Activated CD8-positive, alpha-beta memory T cell treated with anti-CD3 and anti-CD28 coated beads, Interleukin-2, amount 50 U/mL, for 24 hours (primary cell): ENCODE measurements around the gene PGLYRP1.

Source experiments
- DNase-seq: peaks from one replicate; pipeline ENCODE4 v3.0.0-alpha.2; 2020; ENCODE audit errors: extremely low read depth

PGLYRP1 gene

DNA sequence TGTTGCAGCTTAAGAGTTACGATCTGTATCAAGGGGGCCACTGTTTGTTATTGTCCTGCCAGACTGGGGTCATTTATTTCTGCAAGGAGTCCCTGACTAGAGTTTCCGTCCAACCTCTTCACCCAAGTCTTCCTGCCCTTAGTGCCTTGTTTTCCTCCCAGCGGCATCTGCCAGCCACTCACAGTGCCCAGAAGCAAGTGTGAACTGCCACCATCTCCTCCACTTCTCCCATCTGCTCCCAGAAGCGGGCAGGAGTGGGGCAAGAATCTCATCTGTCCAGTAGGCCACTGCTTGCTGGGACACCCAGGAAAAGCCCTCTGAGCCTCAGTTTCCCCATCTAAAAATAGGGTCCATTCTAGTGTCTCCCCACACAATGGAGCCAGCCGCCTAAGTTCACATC is 53.2 kb downstream of the PGLYRP1 start:
- no peak for DNase-seq
